GM21529 (cell line): ENCODE results near the gene SEMA4D.

Experiments used
- ATAC-seq: cut with Tn5 transposase; IDR thresholded peaks from one replicate; pipeline ENCODE4 v1.9.1; 2021; ENCODE audit not compliant: unreplicated experiment

SEMA4D gene

DNA sequence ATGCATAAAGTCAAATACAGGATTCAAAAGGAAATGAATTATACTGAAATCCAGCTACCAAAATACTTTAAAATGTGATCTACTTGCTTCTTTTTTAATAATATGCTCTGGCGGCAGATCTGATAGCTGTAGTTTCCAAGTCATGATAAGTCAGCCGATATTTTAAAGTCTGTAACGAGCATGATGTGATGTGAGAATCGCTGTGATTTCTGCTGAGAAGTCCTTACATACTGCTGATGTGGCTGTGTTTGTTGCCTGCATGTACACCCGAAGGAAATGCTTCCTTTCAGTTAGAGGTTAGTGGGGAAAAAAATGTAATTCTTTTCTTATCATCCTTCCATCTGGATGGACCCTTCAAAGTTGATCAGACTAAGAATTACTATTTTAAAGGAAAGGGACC, 4.8 kb upstream of the SEMA4D start:
- ATAC-seq, result no peak

GRCh38 chr9:89502038-89502601, 4.2 kb upstream of the SEMA4D start:
- ATAC-seq, result no peak

DNA sequence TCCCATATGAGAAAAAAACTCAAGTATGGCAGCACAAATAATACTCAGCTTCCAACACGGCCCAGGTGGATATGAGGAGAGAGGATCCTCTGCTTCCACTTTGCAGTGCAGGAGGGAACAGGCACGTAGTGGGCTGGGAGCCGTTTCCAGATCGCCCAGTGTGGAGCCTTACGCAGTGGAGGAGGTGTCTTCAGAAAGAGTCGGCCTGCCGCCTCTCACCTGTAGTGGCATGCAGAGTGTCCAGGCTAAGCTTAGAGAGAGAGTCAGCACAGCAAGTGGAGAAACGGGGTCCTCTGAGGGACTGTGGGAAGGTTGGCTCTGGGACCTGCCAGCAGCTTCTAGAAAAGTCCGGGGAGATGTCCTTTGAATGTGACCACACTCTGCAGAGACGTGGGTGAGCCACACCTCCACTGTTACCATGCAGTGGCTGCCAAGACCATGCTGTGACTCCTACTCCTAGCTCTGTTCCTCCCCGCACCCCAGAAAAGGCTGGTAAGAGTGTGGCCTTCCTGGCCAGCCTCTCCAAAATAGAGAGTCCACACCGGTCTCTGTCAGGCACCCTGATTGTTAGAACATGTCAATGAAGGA, 3.5 kb upstream of the SEMA4D start:
- ATAC-seq, result no peak

DNA sequence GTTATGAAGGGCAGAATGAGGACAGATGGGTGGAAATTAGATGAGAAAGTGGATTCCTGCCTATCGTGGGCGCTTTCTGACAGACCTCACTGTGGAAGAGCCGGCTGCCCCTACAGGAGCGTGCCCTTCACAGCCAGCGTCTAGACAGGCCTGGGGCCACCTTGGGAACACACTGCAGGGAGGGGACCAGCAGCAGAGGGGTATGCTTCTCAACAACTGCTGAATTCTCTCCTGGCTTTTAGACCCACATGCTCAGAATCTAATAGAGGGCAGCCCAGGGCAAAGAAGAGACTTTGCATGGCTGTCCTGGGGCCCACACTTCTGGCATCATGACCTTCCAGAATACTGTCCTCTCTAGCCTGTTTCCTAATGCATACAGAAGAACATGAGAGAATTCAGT, 2.1 kb upstream of the SEMA4D start:
- ATAC-seq, result no peak

- peak; percentile 30 for ATAC-seq
Observed at GRCh38 chr9:89498852-89499480, 1.1 kb upstream of the SEMA4D start.

- ATAC-seq, result peak; percentile 40
Observed at GRCh38 chr9:89497257-89497963, 503 bp downstream of the SEMA4D start.

- no peak for ATAC-seq
Observed at GRCh38 chr9:89496645-89497256, 1.2 kb downstream of the SEMA4D start.

- no peak for ATAC-seq
Observed at GRCh38 chr9:89495824-89496560, 1.9 kb downstream of the SEMA4D start.

DNA sequence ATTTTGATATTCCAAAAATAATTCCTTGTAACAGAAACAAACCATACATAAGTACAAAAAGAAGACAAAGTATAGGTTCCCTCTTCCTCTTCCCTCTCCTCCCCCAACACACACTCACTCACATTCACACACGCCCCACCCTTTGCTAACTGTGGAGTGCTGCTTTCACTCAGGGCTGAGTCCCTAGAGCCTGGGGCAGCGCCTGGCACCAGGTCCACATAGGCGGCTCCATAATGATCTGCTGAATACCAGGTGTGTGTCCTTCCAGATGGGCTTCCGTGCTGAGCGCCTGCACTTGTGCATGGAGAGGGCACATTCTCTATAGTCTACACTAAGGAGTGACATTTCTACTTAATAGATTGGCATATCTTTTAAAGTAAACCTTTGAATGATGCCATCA, 3.7 kb downstream of the SEMA4D start:
- no peak for ATAC-seq

DNA sequence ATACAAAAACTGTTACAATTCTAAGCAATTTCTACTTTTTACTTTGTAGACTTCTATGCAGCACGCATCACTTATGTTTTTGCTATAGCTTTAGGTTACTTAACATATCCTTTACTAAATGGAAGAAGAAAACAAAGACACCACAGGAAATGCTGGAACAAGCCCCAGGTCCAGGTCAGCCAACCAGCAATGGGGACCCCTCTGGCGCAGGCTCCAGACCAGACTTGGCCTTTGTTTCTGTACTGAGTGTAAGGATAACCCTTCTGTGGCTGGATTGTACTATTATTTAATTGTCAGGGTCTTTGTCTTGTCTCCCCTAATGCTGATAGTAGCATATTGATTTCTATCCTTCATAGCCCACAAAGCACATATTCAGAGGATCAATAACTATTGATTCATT, 4.2 kb downstream of the SEMA4D start:
- no peak for ATAC-seq

GRCh38 chr9:89493181-89493580, 4.7 kb downstream of the SEMA4D start:
- no peak for ATAC-seq

- ATAC-seq, result no peak
Observed at GRCh38 chr9:89492586-89492985, 5.3 kb downstream of the SEMA4D start.

DNA sequence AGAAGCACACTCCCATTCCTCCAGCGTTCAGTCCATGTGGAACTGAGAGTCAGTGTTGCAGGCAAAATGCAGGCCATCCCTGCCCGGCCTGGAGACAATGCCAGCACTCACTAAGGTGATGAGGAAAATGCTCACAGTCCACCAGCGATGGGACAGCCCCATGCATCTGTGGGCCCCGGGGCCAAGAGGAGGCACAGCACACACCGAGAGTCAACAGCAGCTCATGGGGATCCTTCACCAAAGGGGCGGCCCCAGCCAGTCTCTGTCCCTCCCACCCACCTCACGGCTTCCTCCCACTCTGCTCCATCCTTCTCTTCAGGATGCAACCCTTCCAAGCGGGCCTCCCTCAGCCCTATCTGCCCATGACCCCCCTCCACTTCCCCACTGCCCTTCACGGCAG, 6.2 kb downstream of the SEMA4D start:
- peak; percentile 54 for ATAC-seq

DNA sequence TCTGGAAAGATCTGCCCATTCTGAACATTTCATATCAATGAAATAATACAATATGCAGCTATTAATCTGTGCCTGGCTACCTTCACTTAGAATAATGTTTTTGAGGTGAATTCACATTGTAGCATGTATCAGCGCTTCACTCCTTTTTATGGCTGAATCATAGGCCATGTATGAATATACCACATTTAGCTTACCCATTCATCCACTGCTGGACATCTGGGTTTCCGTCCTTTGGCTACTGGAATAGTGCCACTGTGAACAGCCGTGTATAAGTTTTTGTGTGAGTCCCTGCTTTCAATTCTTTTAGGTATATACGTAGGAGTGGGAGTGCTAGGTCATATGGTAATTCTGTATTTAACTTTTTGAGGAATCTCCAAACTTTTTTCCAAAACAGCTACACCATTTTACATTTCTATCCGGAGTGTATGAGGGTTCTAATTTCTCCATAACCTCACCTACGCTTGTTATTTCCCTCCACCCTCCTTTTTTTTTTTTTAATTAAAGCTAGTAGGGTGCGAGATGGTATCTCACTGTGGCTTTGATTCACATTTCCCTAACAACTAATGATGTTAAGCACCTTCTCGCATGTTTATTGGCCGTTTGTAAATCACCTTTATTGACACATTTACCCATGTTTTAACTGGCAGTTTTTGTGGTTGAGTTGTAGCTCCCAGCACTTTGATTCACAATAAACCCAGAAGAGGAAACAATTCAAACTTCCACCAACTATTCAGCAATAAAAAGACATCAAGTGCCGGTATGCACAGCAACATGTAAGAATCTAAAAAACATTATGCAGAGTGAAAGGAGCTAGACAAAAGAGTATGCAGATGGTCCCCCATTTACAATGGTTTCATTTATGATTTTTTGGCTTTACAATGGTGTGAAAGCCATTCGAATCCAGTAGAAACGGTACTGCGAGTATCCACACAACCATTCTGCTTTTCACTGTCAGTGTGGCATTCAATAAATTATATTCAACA, 8.1 kb downstream of the SEMA4D start:
- ATAC-seq, result no peak

- ATAC-seq, result no peak
Observed at GRCh38 chr9:89488936-89489335, 9.0 kb downstream of the SEMA4D start.

- ATAC-seq, result no peak
Observed at GRCh38 chr9:89488131-89488530, 9.8 kb downstream of the SEMA4D start.

DNA sequence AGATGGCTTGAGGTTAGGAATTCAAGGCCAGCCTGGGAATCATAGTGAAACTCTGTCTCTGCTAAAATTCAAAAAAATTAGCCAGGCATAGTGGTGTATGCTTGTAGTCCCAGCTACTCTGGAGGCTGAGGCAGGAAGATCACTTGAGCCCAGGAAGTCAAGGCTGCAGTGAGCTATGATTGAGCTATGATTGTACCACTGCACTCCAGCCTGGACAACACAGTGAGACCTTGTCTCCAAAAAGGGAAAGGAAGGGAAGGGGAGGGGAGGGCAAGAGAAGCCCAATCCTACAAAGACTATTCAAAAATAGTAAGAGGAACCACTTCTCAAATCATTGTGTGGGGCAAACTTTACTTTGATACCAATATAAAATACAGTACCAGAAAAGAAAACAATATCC, 11.2 kb downstream of the SEMA4D start:
- no peak for ATAC-seq

DNA sequence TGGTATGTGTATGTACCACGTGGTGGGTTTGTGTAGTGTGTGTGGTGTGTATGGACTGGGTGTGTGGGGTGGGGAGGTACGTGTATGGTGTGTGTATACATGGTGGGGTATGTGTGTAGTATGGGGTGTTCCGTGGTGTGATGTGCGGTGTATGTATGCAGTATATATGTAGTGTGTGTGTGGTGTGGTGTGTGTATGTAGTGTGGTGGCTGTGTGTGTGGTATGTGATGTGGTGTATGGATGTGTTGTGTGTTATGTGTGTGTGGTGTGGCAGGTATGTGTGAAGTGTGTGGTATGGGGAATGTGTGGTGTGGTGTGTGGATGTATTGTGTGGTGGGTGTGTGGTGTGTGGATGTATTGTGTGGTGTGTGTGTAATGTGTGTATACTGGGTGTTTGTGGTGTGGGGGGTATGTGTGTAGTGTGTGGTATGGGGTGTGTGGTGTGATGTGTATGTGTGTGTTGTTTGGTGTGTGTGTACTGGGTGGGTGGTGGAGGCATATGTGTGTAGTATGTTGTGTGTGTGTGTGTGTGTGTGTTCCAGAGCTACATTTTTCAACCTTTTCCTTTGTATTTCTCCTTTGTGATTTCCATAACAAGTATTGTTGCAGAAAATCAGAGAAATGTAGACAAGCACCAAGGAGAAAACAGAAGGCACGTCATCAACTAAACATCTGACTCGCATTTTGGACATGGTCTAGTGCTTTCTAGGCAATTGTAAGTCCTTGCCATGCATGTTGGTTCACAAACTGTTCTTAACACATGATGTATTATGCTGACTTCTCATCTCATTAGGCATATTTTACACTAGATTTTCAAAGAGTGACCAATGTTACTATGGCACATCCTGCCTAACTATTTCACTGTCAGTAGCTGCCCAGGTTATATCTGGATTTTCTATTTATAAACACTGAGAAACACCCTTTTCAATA, 13.2 kb downstream of the SEMA4D start:
- ATAC-seq, result peak; percentile 47
